HEK293 (cell line): ENCODE measurements around the gene MAML2.

Experiments
- SP7 ChIP-seq: fragments of 450-650 bp; formaldehyde crosslinking; IDR thresholded peaks from 2 replicates; pipeline ENCODE4 v1.5.1; 2016; ENCODE audit warnings: missing biosample characterization, missing genetic modification characterization
- ZBTB1 ChIP-seq: fragments of 450-650 bp; formaldehyde crosslinking; IDR thresholded peaks from 2 replicates; pipeline ENCODE4 v1.5.1; 2016; ENCODE audit warnings: missing biosample characterization, missing genetic modification characterization
- ZIC2 ChIP-seq: fragments of 450-650 bp; formaldehyde crosslinking; IDR thresholded peaks from 2 replicates; pipeline ENCODE4 v1.5.1; 2016; ENCODE audit warnings: missing biosample characterization, missing genetic modification characterization
- ZNF112 ChIP-seq: fragments of 450-650 bp; formaldehyde crosslinking; IDR thresholded peaks from 2 replicates; pipeline ENCODE4 v1.5.0; 2017; ENCODE audit warnings: missing biosample characterization, missing genetic modification characterization
- ZNF114 ChIP-seq: fragments of 450-650 bp; formaldehyde crosslinking; IDR thresholded peaks from 2 replicates; pipeline ENCODE4 v1.5.0; 2017; ENCODE audit warnings: missing biosample characterization, missing genetic modification characterization
- ZNF174 ChIP-seq: fragments of 450-650 bp; formaldehyde crosslinking; IDR thresholded peaks from 2 replicates; pipeline ENCODE4 v1.5.0; 2017; ENCODE audit warnings: missing biosample characterization, mild to moderate bottlenecking, missing genetic modification characterization
- ZNF2 ChIP-seq: fragments of 450-650 bp; formaldehyde crosslinking; IDR thresholded peaks from 2 replicates; pipeline ENCODE4 v1.5.1; 2016; ENCODE audit warnings: missing biosample characterization, missing genetic modification characterization
- ZNF24 ChIP-seq: fragments of 450-650 bp; formaldehyde crosslinking; IDR thresholded peaks from 2 replicates; pipeline ENCODE4 v1.5.1; 2016; ENCODE audit warnings: missing biosample characterization, missing genetic modification characterization
- ZNF629 ChIP-seq: fragments of 450-650 bp; formaldehyde crosslinking; IDR thresholded peaks from 2 replicates; pipeline ENCODE4 v1.5.1; 2017; ENCODE audit warnings: missing biosample characterization, missing genetic modification characterization
- TF ChIP-seq, protein P1 (sequence below): fragments of 450-650 bp; formaldehyde crosslinking; IDR thresholded peaks from 2 replicates; pipeline ENCODE4 v1.5.1; 2016; ENCODE audit warnings: missing biosample characterization, missing genetic modification characterization
- TF ChIP-seq, protein P2 (sequence below): fragments of 450-650 bp; formaldehyde crosslinking; IDR thresholded peaks from 2 replicates; pipeline ENCODE4 v1.5.1; 2016; ENCODE audit warnings: missing biosample characterization, missing genetic modification characterization, borderline replicate concordance
- TF ChIP-seq, protein P3 (sequence below): fragments of 450-650 bp; formaldehyde crosslinking; IDR thresholded peaks from 2 replicates; pipeline ENCODE4 v1.5.1; 2016; ENCODE audit warnings: missing biosample characterization, missing genetic modification characterization

DNA sequence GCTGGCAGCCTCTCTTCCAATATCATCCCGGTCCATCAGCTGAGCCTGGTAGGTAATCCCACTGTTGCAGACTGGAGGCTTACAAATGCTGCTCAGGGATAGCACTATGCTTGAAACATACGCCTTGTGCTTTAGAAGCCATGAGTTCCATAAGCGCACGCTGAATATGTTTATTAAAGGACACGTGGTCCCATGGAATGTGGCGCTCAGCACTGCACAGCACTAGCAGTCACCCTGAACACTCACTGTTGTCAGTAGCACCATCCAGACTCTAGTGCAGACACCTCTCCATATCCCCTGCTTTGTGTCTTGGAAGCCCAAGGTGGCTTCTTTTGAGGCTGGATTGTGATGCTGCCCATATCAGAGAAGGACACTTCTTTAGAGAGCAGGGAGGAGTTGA, 120.9 kb downstream of the MAML2 start:
- TF ChIP-seq ZNF2 (tag by site-specific recombination): no peak
- TF ChIP-seq, protein P1, sequence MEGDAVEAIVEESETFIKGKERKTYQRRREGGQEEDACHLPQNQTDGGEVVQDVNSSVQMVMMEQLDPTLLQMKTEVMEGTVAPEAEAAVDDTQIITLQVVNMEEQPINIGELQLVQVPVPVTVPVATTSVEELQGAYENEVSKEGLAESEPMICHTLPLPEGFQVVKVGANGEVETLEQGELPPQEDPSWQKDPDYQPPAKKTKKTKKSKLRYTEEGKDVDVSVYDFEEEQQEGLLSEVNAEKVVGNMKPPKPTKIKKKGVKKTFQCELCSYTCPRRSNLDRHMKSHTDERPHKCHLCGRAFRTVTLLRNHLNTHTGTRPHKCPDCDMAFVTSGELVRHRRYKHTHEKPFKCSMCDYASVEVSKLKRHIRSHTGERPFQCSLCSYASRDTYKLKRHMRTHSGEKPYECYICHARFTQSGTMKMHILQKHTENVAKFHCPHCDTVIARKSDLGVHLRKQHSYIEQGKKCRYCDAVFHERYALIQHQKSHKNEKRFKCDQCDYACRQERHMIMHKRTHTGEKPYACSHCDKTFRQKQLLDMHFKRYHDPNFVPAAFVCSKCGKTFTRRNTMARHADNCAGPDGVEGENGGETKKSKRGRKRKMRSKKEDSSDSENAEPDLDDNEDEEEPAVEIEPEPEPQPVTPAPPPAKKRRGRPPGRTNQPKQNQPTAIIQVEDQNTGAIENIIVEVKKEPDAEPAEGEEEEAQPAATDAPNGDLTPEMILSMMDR: no peak
- TF ChIP-seq, protein P2, sequence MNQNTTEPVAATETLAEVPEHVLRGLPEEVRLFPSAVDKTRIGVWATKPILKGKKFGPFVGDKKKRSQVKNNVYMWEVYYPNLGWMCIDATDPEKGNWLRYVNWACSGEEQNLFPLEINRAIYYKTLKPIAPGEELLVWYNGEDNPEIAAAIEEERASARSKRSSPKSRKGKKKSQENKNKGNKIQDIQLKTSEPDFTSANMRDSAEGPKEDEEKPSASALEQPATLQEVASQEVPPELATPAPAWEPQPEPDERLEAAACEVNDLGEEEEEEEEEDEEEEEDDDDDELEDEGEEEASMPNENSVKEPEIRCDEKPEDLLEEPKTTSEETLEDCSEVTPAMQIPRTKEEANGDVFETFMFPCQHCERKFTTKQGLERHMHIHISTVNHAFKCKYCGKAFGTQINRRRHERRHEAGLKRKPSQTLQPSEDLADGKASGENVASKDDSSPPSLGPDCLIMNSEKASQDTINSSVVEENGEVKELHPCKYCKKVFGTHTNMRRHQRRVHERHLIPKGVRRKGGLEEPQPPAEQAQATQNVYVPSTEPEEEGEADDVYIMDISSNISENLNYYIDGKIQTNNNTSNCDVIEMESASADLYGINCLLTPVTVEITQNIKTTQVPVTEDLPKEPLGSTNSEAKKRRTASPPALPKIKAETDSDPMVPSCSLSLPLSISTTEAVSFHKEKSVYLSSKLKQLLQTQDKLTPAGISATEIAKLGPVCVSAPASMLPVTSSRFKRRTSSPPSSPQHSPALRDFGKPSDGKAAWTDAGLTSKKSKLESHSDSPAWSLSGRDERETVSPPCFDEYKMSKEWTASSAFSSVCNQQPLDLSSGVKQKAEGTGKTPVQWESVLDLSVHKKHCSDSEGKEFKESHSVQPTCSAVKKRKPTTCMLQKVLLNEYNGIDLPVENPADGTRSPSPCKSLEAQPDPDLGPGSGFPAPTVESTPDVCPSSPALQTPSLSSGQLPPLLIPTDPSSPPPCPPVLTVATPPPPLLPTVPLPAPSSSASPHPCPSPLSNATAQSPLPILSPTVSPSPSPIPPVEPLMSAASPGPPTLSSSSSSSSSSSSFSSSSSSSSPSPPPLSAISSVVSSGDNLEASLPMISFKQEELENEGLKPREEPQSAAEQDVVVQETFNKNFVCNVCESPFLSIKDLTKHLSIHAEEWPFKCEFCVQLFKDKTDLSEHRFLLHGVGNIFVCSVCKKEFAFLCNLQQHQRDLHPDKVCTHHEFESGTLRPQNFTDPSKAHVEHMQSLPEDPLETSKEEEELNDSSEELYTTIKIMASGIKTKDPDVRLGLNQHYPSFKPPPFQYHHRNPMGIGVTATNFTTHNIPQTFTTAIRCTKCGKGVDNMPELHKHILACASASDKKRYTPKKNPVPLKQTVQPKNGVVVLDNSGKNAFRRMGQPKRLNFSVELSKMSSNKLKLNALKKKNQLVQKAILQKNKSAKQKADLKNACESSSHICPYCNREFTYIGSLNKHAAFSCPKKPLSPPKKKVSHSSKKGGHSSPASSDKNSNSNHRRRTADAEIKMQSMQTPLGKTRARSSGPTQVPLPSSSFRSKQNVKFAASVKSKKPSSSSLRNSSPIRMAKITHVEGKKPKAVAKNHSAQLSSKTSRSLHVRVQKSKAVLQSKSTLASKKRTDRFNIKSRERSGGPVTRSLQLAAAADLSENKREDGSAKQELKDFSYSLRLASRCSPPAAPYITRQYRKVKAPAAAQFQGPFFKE: no peak
- TF ChIP-seq ZNF24: no peak
- no peak for TF ChIP-seq SP7 (tag by site-specific recombination)
- TF ChIP-seq, protein P3, sequence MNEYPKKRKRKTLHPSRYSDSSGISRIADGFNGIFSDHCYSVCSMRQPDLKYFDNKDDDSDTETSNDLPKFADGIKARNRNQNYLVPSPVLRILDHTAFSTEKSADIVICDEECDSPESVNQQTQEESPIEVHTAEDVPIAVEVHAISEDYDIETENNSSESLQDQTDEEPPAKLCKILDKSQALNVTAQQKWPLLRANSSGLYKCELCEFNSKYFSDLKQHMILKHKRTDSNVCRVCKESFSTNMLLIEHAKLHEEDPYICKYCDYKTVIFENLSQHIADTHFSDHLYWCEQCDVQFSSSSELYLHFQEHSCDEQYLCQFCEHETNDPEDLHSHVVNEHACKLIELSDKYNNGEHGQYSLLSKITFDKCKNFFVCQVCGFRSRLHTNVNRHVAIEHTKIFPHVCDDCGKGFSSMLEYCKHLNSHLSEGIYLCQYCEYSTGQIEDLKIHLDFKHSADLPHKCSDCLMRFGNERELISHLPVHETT (tag by site-specific recombination): no peak
- TF ChIP-seq ZIC2 (tag by site-specific recombination): no peak
- TF ChIP-seq ZNF174: no peak
- TF ChIP-seq ZNF629: no peak
- no peak for TF ChIP-seq ZNF114
- TF ChIP-seq ZNF112 (tag by site-specific recombination): no peak
- no peak for TF ChIP-seq ZBTB1 (tag by site-specific recombination)
